RWPE1 (cell line): ENCODE measurements around the gene GLCE.

Experiments
- CTCF ChIA-PET: fragments of 350-600 bp; sonication (Branson Sonifier 250); formaldehyde crosslinking; extraction: SDS; loops from one replicate; lab custom pipeline; 2021; lab: Yijun Ruan, JAX
- POLR2A ChIA-PET: fragments of 400-600 bp; formaldehyde crosslinking; extraction: SDS; loops from one replicate; lab custom pipeline; 2020; ENCODE audit warnings: antibody characterized with exemption; ENCODE audit not compliant: low non-redundant PET; lab: Yijun Ruan, JAX
- DNase-seq: peaks from one replicate; pipeline ENCODE4 v3.0.0; 2012; ENCODE audit warnings: low spot score
- H3K27ac ChIP-seq: fragments of 450-650 bp; 2 replicates; pipeline ENCODE4 v1.5.1; 2017
- CTCF ChIP-seq: fragments of 450-650 bp; conservative IDR thresholded peaks from 2 replicates; pipeline ENCODE4 v1.5.1; 2017; ENCODE audit warnings: low read depth, mild to moderate bottlenecking

The GLCE gene

DNA sequence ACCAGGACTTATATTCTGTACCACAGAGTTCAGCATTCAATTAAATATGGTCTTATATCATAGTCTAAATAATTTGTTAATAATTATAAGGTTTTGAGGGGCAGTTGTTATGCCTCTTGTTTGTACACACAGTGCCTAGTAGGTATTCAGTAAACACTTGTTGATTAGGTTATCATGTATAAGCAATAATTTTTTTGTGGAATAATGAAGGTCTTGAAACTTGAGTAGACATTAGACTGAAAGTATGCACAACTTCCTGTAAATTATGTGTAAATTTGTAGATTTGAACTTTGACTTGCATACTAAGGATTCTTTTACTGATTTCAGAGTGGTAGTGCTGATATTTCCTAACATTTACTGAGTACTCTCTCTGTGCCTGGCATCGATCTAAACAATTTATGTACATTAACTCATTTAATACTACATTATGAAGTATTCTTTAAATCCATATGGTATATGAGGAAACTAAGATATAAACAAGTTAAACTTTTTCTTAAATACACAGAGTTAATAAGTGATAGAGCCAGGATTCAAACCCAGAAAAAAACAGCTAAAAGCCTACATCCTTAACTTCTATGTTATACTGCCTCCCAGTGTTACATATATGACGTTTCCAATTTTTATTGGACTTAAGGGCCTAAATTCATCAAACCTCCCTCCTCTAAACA is 65.1 kb downstream of the GLCE start:
- CTCF ChIA-PET: interaction anchor here (0.6 to 1.0 kb wide), 3 partner anchors 24 to 286 kb away, joined by 3 to 4 read pairs (median 3); no protein-coding TSS in a partner anchor
- POLR2A ChIA-PET: no interaction called here
- peak; percentile 12; the same call in 1 of the 2 replicates for TF ChIP-seq CTCF
- no peak overlapping the region for H3K27ac ChIP-seq
- peak; percentile 13 for DNase-seq

DNA sequence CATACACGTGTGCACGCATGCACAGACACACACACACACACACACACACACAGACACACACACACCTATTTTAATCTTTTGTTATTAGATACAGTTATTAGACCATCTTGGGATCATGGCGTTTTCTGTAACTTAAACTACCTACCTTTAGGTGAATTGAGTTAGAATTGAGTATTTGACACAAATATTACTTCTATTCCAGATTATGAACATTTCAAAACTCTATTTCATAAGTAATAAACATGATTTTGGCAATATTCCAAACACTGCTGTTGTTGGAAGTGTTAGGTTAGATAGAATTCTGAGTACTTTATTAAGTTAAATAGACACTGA is 65.6 kb downstream of the GLCE start:
- TF ChIP-seq CTCF: no peak
- no peak overlapping the region for H3K27ac ChIP-seq
- DNase-seq: no peak
- ChIA-PET POLR2A (no interaction called here), CTCF (interaction anchor here (0.6 to 1.0 kb wide), 3 partner anchors 167 to 286 kb away, joined by 3 to 6 read pairs (median 4); no protein-coding TSS in a partner anchor)

GRCh38 chr15:69232144-69232543 is 71.7 kb downstream of the GLCE start:
- ChIA-PET POLR2A (no interaction called here), CTCF (interaction anchor here (0.8 kb wide), 1 partner anchor 17 kb away, joined by 3 read pairs; no protein-coding TSS in a partner anchor)
- H3K27ac ChIP-seq: no peak overlapping the region
- no peak for TF ChIP-seq CTCF
- peak; percentile 38 for DNase-seq

GRCh38 chr15:69232765-69233164 is 72.3 kb downstream of the GLCE start:
- no peak overlapping the region for H3K27ac ChIP-seq
- ChIA-PET CTCF (interaction anchor here (0.8 kb wide), 1 partner anchor 17 kb away, joined by 3 read pairs; no protein-coding TSS in a partner anchor), POLR2A (no interaction called here)
- DNase-seq: no peak
- no peak for TF ChIP-seq CTCF

- no peak for DNase-seq
- POLR2A ChIA-PET: no interaction called here
- CTCF ChIA-PET: interaction anchor here (0.6 kb wide), 1 partner anchor 172 kb away, joined by 3 read pairs; no protein-coding TSS in a partner anchor
- H3K27ac ChIP-seq: no peak overlapping the region
- TF ChIP-seq CTCF: no peak
These were observed 74.2 kb downstream of the GLCE start for GRCh38 chr15:69234676-69235075.

GRCh38 chr15:69236505-69236904 is 76.1 kb downstream of the GLCE start:
- H3K27ac ChIP-seq: no peak overlapping the region
- DNase-seq: peak; percentile 44
- no peak for TF ChIP-seq CTCF
- ChIA-PET POLR2A (interaction anchor here (0.5 kb wide), 1 partner anchor 996 kb away, joined by 3 read pairs; no protein-coding TSS in a partner anchor), CTCF (interaction anchor here (0.7 to 1.0 kb wide), 2 partner anchors 12 to 224 kb away, joined by 3 to 4 read pairs; no protein-coding TSS in a partner anchor)
